UCSD-AML1 (cell line): ENCODE results near the gene ATP13A3.

Source experiments
- DNase-seq: peaks from one replicate; lab custom pipeline; 2025; ENCODE audit not compliant: unreplicated experiment; lab: John Stamatoyannopoulos, UW

The ATP13A3 gene

DNA sequence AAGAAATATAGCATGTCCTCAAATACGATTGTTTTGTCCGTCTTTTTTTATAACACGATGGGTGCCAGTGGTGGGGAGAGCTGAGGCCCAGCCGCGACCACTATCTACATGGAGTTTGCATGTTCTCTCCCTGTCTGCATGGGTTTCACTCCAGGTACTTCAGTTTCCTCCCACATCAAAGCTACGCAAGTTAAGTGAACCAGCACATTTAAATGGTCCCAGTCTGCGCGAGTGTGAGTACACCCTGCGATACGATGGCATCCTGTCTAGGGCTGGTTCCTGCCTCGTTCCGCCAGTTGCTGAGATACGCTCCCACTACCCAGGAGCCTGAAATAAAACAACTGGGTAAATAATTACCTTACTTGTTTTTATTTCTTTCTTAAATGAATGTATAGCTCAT is 40.6 kb downstream of the ATP13A3 start:
- DNase-seq, result no peak

DNA sequence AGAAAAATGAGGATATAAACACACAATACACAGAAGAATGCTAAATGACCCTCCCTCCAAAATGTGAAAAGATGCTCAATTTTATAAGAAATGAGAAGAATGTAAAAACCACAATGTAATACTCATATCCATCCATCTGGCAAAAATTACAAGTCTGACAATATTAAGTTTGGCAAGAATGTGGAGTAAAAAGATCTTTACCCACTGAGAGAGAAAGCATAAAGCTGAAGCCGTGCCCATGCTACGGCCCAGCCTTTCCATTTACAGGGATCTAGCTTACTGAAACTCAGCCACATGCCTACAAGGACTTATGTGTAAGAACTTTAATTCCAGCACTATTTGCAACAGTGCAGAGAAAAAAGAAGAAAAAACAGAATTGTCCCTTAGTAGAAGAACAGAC is 42.9 kb downstream of the ATP13A3 start:
- DNase-seq, result no peak

DNA sequence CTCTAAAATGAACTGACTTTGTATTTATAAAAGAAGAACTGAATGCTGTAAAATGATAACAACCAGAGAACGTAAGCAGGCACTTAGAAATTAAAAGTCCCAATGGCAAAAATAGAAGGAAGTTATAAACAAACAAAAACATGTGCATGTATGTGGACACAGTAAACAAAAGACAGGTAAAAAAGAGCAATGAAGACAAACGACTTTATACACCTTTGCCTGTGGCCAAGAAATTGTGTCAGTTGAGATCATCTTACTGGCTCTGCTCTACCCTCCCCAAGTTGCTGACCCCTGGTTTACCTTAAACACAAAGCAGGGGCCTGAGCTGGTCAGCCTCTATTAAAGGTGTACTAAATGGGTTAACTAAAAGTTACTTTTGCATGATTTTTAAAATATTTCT is 46.0 kb downstream of the ATP13A3 start:
- no peak for DNase-seq

DNA sequence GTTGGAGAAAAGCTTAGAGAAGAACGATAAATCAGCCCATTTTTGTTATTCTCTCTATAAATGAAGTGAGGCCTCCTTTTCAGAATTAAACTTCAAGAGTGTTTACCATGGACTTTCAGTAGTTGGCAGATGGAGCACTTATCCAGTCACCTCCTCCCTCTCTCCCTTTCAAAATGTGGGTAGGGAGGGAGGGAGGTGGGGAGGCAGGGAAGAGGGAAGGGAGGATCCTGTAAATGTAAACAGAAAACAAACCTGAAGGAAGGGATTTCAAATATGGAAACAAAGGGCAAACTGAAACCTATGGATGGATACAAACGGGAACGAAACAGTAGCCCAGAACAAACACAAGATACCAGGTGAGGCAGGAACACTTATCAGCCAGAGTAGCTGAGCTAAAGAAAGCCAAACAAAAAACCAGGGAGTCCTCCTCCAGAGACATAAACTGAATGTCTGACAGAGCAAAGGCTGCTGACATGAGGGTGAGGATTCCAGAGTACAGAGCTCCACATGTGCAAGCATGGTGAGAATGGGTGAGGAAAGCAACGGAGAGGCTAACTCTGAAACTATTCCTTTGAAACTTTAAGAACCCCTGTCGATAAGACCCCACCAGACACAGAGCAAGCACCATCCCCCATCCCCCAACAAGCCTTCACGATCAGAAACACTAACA is 46.8 kb downstream of the ATP13A3 start:
- no peak for DNase-seq

DNA sequence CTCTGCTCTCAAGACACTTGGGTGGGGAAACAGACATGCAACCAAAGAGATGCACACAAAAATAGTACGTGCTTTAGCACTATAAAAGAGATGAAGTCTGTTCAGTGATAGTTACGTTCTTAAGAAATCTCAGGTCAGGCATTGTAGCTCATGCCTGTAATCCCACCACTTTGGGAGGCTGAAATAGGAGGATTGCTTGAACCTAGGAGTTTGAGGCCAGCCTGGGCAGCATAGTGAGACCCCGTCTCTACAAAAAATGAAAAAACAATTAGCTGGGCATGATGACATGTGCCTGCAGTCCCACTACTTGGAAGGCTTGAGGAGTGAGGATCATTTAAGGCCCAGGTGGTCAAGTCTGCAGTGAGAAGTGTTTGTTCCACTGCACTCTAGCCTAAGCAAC is 52.3 kb downstream of the ATP13A3 start:
- DNase-seq, result no peak

DNA sequence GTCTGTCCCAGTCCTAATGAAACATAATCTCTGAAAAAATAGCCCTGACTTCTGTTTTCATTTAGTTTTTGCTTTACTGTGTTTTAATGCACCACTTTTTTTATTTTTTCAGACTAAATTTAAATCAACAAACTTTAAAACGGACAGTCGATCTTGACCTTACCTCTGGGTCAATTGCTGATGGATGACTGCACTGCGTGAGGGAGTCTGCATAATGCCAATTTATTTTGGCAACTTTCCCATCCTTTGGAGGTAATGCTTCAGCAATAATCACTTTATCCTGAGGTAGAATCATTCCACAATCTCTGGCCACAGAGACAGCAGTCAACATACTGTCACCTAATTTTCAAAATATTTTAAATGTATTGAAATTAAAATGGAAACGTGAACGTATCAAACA is 55.2 kb downstream of the ATP13A3 start:
- DNase-seq, result no peak

DNA sequence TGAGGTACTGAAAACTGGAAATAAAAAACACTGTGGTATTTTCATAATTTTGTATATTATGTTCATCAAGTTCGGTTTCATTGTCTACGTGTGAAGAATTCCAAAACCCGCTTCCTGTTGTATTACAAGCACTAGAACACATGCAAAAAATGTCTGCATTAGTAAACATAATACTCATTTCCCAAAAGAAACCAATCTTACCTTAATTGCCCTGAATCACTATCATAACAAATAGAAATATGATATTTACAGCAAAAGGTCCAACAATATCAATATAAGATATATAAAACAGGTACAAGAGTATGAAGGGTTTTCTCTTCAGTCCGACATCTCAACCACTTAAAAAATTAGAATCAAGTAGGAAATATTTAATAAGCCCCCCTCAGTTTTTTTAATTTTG is 61.4 kb downstream of the ATP13A3 start:
- DNase-seq, result no peak

DNA sequence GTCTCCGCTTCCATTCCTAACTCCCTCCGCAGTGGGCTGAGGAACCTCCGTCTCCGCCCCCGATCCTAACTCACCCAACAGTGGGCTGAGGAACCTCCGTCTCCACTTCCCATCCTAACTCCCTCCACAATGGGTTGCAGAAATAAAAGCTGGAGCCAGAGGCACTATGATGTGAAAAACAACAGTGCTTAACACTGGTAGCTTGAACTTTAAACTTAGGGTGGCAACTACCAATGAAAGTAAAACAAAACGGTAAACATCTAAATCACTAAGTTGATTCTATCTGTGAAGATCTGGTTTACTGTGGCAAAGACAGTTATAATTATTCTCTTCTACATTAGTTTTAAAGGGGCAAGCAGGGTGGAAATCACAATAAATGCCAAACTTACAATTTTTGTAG is 61.8 kb downstream of the ATP13A3 start:
- DNase-seq, result no peak

DNA sequence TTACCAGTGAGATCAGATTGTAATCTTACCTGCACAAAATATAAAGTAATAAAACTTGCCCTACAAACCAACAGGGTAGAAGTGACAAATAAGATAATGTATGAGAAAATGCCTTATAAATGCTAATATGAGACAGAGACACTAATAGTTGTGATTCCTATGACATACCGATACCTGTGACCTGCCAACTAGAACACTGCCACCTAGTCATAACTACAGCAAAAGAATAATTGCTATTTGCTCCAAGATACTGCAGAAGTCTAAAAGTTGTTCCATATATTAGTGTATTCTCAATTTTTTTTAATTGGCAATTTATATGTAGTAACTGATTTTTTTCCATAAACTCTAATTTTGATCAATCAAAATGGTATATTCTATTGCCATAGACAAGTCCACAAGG is 62.4 kb downstream of the ATP13A3 start:
- DNase-seq, result no peak

DNA sequence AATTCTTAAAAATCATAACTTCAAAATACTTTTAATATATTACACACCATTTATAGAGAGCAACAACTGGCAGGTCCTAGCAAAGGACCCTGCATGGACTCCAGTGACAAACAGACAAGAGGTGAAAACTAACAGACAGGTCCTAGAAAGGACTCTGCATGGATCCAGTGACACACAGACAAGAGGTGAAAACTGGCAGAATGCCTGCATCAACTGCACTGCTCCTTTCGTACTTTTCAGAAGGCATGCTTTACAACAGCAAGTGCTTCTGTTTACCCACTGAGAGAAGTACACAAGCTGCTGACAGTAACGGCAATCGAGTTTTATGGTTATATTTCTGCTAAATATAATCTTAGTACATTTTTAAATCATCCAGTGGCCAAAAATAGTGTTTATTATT is 63.5 kb downstream of the ATP13A3 start:
- no peak for DNase-seq

DNA sequence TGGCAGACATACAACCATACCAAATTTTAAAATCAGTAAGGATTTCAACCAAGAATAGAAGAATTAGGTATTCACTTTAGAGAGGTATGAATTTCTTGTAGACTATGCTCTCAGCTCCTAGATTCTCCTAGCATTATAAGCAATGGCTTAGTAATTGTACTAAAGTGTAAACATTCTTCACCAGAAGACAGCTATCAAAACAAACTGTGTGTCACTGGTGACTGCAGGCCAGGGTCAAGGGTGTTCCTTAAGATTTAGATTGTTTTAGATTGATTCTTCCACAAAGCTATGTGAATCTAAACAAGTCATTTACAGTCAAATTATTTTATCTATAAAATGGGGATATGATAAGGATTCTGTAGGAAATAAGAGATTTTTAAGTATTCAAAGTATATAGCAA is 64.6 kb downstream of the ATP13A3 start:
- DNase-seq, result no peak

DNA sequence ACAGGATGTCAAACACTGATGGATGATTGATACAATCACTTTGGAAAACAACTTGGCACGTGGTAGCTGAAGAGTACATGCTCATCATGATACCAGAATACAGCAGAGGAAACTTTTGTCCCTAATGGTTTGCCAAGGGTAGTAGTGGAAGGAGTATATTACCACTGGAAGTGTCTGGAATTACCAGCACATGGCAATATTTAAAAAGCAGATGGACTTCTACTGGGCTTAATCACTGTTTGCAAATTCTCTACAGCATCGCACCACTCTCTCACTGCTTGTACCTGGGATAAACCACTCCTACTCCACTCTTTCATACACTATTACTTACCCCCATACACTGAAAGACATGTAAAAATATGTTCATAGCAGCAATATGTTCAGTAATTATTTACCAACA is 68.1 kb downstream of the ATP13A3 start:
- DNase-seq, result no peak

DNA sequence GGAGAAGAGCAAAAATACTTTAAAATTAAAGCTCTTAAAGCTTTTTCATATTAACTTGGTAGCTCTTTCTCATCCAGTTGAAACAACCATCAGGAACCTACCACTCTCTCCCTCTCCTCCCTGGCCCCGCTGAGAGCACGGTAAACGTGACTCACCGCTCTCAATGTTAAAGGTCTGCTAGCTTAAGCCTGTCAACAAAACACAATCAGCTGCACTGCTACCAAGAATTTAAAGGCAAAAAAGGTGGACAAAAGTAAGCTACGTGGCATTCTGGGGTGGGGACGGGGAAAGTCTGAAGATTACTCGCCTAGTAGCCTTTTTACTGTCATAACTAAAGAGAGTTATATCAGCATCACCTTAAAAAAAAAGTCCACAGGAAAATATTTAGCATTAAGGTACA is 79.4 kb downstream of the ATP13A3 start:
- no peak for DNase-seq

DNA sequence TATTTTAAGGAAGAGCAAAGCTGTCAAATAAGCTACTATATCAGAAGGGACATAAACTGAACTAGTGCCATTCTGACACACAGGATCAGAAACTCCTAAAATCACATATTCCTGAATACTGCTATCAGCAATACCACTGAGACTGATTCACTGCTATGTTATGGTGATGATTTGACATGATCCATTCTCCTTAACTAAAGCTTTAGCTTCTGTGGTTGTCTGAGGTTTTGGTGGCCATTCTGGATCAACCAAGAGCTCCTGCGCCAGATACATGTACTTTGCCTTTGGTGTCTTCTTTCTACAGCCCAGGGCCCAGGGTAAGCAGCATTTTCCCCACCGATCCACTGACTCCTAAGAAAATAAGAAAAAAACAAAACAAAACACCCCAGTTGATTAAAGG is 81.0 kb downstream of the ATP13A3 start:
- no peak for DNase-seq

DNA sequence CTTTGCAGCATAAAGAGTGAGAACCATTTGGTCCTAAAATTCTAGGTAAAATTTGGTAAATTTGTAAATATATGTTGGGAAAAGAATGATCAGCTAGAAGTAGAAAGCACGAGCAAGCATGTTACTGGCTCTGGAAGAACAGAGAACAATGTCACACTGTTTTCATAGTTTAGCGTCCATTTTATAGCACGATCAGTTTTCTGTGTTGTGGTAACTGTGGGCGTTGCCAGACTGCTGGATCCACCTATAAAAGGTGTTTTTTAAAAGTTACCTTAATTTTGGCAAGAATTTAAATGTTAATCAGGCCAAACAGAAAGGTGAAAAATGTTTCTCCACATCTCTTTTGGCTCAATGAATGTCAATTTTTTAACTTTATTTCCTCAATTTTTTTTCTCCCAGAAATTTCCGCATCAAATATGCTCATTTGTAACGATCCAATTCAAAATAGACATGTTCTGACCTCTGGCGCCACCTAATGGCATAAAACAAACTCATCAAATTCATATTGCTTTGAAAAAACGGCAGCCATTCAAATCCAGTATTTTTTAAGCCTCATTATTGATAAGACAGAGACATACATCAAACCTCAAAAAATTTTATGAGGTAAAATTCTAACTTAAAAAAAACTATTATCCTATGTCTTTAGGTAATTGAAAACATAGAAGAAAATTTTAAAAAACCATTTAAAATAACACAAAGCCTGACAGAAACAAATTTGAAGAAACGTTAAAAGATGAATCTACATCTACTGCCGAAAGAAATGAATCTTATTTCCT is 82.2 kb downstream of the ATP13A3 start:
- DNase-seq, result no peak

DNA sequence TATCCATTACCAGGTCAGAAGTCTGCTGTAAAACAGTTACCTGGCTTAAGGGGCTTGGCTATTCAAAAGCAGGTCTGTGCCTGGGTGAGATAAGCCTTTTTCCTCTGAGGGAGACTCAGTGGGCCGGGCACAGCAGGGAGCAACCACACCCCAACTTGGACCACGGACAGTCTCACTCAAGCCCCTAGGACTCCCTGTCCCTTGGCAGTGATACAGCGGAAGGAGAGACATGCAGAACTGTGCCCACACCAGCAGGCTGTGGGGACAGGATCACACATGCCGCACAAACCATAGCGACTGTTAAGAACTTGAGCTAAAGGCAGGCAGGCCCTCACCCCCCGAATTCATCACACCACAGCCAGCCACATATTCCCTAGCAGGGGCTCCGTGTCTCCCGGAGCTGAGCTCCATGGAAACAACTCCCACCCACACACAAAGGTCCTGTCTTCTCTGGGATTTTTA is 84.9 kb downstream of the ATP13A3 start:
- DNase-seq, result no peak

DNA sequence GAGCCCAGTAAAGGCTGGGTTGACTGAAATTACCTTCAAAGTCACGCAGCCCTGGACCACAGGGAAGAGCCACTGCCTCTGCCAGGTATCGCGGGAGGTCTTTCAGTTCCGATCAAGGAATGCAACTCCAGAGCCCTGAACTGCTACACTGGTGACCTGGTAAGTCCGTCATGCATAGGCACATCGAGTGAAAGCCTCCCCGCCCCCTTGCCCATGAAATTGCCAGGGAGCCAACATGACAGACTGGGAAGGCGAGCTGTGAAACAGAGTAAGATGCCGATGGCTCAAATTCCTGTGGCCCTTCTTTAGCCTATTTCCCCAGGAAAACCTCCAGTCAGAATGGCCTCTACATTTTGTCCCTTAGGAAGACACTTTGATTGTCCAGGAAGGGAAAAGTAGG is 85.5 kb downstream of the ATP13A3 start:
- no peak for DNase-seq

DNA sequence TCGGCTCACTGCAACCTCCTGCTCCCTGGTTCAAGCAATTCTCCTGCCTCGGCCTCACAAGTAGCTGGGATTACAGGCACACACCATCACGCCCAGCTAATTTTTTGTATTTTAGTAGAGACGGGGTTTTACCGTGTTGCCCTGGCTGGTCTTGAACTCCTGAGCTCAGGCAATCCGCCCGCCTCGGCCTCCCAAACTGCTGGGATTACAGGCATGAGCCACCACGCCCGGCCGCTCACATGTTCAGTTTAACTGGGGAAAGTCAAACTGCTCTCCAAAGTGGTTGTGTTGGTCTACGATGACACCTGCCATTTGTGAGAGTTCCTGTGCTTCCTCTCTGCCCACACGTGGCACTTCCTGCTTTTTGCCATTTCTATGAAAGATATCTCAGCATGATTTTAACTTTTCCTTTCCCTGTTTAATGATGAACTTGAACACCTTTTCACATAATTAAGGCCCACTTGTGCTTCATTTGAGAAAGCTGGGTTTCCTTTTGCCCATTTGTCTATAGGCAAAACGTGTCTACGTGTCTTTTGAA is 86.9 kb downstream of the ATP13A3 start:
- DNase-seq, result no peak

DNA sequence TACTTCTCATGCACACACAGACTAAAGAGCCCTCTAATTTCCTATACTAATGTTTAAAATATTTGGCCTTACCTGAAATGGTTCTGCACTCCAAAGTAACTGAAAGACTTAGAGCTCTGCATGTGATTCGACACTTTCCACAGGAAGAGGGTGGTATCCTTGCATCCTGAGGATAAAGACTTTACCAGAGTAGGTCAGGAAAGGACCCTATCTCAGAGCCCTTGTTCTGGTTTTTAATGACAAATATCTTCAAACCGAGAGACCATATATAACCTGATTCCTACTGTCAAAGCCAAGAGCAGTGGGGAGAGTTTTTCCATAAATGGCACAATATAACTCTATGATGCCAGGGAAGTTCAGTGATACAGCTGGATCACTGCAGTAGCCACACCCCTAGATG is 87.6 kb downstream of the ATP13A3 start, which contains the start of gene GP5:
GP5 (minus strand) TSS at position 101 of the 400 bp plus-strand sequence. CDS start 984 bp downstream, outside the sequence.
- no peak for DNase-seq

DNA sequence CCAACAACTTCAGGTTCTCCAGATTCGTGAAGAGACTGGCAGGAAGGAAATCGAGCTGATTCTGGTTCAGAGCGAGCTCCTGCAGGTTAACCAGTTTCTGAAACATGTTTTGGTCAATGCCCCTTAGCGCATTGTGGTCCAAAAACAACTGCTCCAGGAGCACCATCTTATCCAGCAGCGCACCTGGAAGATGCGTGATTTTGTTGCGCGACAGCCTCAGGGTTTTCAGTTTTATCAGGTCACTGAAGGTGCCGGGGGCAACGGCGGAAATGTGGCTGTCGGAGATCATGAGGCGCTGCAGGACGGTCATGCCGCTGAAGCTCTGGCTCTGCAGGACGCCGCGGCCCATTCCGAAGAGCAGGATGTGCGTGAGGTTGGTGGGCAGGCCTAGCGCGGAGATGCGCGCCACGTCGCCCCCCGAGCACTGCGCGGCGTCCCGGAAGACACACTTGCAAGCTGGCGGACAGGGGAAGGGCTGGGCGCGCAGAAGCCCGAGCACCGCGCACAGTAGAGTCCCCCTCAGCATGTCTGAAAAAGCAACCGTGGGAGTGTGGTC is 89.0 kb downstream of the ATP13A3 start:
- DNase-seq, result peak; percentile 37

DNA sequence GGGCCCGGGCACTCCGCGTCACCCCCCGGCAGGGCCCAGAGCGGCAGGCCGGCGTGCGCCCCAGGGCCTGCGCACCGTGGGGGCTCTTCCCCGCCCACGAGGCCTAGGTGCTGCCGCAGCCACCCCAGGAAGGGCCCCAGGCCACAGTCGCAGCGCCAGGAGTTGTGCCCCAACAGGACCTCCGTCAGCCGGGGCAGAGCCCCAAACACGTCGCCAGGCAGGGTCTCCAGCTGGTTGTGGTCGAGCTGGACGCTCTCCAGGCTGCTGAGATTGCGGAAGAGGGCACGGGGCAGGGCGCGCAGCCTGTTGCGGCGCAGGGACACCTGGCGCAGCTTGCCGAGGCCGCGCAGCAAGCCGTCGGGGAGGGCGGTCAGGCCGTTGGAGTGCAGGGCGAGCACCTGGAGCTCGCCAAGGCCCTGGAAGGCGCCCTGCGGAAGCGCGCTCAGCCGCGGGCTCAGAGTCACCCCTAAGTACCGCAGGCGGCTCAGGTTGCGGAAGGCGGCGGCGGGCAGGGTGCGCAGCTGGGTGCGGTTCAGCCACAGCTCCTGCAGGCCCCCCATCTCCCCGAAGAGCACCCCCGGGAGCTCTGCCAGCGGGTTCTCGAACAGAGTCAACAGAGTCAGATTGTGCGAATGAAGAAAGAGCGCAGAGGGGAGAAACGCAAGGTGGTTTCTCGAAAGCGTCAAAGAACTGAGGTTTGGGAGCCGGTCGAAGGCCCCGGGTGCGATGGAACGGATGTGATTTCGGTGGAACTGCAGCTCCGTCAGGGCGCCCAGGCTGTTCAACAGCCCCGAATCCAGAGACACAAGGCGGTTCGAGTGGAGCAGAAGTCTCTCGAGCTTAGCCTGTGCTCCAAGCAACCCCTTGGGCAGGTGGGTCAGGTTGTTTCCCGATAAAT is 89.7 kb downstream of the ATP13A3 start:
- DNase-seq, result no peak
